Measurements from ENCODE around the gene PYCARD.

- no peak for TF ChIP-seq CTCF (conservative IDR thresholded peaks at IDR 0.05)
- TF ChIP-seq EZH2 (IDR thresholded peaks at IDR 0.05; ENCODE audit: low read depth): no peak
Observed at GRCh38 chr16:31243734-31244670, 41.4 kb upstream of the PYCARD start.
